Hematopoietic multipotent progenitor cell treated with erythropoietin and hydrocortisone succinate and interleukin-3 and kit ligand, for 4 days (in vitro differentiated cells): ENCODE data around the gene CTAG1A.
"Not testable (repeated sequence)": the region's sequence is repeated elsewhere in the genome, so short reads cannot be mapped to it uniquely, and the experiment has no call there.

Experiments
- DNase-seq: peaks from one replicate; pipeline ENCODE4 v3.0.0-alpha.2; 2015

CTAG1A gene

GRCh38 chrX:154575076-154575475, 9.9 kb upstream of the CTAG1A start:
- DNase-seq: not testable (repeated sequence)

- not testable (repeated sequence) for DNase-seq
Observed at GRCh38 chrX:154582994-154583393, 1.9 kb upstream of the CTAG1A start.

GRCh38 chrX:154590415-154590814, 5.5 kb downstream of the CTAG1A start:
- DNase-seq: not testable (repeated sequence)

DNA sequence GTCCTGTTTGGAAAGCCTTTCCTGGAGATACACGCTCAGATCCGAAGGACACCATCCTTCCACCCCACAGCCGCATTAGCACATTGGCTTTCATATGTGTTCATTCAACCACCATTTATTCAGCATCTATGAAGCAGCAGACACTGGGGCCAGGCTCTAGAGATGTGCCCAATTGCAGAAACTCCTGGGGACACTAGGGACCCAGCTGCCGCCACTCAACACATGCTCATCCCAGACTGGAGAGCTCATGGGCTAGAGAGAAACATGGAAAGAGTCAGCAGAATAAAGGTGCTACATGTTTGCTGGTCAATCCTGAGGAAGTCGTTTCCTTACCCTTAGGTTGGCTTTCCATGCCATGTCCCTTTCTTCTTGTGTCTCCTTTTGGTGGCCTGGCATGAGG, 7.6 kb downstream of the CTAG1A start:
- DNase-seq: no peak

- DNase-seq: no peak
Observed at GRCh38 chrX:154593201-154593600, 8.3 kb downstream of the CTAG1A start.

- no peak for DNase-seq
Observed at GRCh38 chrX:154594491-154594890, 9.6 kb downstream of the CTAG1A start.

DNA sequence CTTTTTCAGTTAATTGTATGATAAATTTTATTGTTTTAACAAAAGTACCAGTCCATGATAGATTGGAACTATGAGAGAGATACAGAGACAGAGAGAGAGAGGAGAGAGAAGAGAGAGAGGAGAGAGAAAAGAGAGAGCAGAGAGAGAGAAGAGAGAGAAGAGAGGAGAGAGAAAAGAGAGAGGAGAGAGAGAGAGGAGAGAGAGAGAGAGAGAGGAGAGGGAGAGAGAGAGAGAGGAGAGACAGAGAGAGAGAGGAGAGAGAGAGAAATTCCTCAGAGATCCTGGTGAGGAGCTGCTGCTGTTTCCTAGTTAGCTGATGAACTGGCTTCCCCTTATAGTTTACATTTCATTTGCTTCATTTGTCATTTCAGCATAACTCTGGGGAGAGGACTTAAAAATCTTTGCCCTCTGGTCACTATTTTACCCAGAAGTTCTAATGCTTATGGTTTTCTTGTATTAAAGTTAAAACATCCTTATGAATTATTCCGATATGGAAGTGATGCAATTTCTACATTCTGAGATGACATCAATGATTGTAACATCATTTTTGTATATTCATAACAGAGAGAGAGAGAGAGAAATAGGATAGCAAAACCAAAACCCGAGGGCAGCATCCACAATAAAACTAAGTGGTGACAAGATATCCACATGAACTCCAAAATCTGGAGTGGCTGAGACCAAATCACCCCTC, 10.8 kb downstream of the CTAG1A start:
- no peak for DNase-seq

DNA sequence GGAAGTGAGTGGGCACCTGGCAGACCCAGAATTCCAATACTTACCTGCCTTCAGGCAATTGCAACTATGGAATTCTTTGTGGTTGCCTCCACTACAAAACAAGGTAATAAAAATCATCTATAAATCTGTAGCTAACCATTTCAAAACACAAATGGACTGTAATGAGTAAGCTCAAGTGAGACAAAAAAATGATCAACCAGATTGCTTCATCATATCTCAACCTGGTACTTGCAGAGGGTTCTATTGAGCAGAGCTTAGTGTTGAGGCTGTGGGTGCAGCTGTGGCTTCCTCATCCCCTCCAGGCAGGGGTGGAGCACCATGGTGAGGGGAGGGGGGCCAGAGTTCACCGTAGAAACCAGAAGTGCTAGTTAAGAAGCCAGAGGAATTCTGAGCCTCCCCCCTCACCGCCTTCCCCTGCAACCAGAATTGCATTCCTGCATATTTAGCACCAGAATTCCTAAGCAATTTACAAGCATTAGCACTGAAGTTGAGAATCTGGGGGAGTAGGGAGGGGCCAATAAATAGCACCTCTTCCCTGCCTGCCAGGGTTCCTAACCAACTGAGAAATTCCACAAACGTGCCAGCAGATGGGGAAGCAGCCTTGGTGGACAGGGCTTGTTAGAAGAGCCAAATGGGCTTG, 11.5 kb downstream of the CTAG1A start:
- peak; percentile 60 for DNase-seq

- no peak for DNase-seq
Observed at GRCh38 chrX:154597221-154597620, 12.3 kb downstream of the CTAG1A start.

GRCh38 chrX:154598656-154599055, 13.7 kb downstream of the CTAG1A start:
- DNase-seq: no peak

DNA sequence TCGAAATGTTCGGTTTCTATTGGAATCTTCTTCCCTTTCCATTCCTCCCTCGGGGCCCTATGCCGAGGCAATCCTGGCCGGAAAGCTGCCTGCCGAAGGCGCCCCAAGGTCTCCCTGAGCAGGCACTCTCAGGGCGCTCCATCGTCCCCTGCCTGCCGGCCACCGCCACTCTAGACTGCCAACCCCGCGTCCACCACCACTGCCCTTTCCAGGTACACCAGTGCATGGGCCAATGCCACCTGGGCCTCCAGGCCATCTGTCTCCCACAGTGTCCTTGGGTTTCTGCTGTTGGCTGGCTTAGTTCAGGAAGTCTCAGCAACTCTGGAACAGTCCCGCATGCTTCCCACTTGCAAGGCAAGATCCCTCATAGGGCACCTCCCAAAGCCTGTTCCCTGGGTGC, 14.6 kb downstream of the CTAG1A start:
- DNase-seq: no peak

DNA sequence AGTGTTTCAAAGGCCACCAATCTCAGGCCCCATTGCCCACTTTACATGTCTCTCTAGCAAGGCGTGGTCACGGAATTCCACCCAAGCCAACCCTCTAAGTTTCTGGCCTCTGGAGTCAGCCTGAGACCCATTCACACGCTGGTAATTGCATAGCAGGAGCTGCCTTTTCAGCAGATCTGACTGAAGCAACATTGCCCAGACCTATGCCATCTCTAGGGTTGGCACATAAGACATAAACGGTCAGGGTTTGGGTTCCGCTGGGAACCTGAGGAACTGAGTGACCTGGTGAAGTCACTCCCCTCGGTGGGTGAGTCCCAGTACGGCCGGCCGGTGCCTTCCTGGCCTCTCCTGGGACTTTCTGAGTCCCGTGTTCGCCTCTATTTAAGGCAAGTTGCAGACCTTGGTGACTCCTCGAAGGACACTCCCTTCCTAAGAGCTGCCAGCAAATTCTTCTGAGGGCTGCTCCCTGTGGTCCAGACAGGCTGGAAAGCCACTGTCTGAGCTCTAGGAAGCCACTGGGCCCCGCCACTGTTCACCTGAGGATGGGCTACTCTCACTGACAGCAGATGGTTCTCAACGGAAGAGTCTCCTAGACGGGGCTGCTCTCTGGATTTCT, 15.9 kb downstream of the CTAG1A start:
- no peak for DNase-seq

DNA sequence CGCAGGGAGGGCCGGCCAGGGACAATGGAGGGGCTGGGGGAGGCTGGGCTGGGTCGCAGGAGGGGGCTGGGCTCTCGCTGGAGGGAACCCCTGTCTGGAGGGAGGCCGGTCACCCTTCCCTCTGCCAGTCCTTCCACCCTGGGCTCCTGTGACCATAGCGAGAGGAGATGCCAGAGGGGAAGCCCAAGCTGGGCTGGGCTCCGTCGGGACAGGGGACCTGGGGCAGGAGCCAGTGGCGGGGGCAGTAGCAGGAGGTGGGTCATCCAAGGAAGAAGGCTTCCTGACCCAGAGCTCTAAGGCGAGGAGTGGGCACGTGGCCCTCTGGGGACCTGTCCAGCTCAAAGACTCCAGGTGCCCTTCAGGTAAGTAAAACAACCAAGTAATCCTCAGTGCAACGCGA, 17.3 kb downstream of the CTAG1A start:
- DNase-seq: no peak

DNA sequence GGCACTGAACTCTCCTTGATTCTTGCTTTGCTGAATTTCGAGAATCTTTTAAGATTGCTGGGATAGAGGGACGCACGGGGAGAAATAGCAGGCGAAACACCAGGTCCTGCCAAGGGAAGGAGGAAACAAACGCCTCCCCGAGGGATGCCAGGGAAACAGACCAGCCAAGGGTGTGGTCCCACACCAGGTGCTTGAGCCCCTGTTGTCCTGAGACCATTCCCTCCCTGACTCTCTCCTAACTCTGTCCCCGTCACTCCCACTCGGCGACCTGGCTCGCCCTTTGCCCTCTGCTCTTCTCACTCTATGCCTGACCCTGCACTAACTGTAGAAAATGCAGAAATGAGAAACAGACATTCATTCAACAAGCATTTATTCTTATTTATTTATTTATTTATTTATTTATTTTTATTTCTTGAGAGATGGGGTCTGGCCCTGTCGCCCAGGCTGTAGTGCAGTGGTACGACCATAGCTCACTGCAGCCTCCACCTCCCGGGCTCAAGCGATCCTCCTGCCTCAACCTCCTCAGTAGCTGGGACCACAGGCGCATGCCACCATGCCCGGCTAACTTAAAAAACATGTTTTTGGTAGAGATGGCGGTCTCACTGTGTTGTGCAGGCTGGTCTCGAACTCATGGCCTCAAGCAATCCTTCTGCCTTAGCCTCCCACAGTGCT, 18.0 kb downstream of the CTAG1A start:
- no peak for DNase-seq

- DNase-seq: peak; percentile 40
Observed at GRCh38 chrX:154603438-154604430, 18.8 kb downstream of the CTAG1A start.

DNA sequence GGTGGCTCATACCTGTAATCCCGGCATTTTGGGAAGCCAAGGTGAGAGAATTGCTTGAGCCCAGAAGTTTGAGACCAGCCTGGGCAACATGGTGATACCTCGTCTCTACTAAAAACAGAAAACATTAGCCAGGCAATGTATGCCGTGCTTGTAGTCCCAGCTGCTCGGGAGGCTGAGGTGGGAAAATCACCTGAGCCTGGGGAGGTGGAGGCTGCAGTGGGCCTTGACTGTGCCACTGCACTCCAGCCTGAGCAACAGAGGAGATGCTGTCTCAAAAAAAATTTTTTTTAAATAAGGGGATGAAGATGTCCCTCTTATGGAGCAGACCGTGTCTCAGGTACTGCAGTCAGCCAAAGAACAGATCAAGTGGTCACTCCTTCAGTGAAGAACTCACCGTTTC, 20.6 kb downstream of the CTAG1A start:
- DNase-seq: no peak

DNA sequence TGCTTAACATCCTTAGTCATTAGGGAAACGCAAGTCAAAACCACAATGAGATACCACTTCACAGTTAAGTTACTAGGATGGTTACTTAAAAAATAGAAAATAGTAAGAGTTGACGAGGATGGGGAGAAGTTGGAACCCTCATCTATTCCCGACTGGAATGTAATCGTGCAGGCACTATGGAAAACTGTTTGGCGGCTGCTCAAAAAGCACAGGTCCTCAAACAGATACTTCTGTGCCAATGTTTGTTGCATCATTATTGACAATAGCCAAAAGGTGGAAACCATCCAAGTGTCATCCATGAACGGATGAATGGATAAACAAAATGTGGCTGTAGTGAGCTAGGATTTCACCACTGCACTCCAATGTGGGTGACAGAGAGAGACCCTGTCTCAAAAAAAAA, 22.4 kb downstream of the CTAG1A start:
- DNase-seq: no peak

GRCh38 chrX:154607976-154608375, 23.0 kb downstream of the CTAG1A start:
- not testable (repeated sequence) for DNase-seq

DNA sequence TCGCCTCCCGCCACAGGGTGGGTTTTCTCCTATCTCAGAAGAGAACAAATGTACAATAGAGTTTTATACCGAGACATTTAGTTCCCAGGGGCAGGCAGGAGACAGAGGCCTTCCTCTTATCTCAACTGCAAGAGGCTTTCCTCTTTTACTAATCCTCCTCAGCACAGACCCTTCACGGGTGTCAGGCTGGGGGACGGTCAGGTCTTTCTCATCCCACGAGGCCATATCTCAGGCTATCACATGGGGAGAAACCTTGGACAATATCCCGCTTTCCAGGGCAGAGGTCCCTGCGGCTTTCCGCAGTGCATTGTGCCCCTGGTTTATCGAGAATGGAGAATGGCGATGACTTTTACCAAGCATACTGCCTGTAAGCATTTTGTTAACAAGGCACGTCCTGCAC, 23.9 kb downstream of the CTAG1A start:
- not testable (repeated sequence) for DNase-seq

DNA sequence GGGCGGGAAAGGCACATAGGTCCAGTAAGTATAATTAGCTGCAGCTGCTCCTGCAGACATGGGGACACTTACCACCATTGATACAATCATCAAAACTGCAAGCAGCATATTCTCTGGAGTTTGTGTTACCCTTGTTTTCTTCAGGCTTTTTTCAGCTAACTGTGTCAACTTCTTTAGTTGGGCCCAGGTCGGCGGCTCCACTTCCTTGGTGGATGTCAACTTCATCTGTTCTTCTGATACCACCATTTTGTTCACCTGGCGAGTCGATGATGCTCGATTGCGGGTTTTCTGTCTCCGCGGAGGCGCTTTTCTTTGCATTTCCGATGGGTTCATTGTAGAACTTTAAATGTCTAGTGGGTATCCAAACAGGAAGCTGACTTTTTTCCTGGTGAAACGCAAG, 26.2 kb downstream of the CTAG1A start:
- not testable (repeated sequence) for DNase-seq

GRCh38 chrX:154613586-154613985, 28.7 kb downstream of the CTAG1A start:
- not testable (repeated sequence) for DNase-seq

- not testable (repeated sequence) for DNase-seq
Observed at GRCh38 chrX:154619182-154619581, 34.2 kb downstream of the CTAG1A start, which contains the start of gene CTAG1B. CTAG1B (minus strand) TSS chrX:154619282; CDS start chrX:154619218, 64 bp downstream.
